Endothelial cell of umbilical vein (primary cell): Measurements from ENCODE around the gene HDGFL2. TPM values are rescaled to one million over a fixed set of nuclear protein-coding genes. Genes with fewer than 3 reads are reported as not detected.

ENCODE experiments used
- BruUV-seq: library from RNA; stranded (reverse); fragments of 400-500 nt; replicated peaks from 2 replicates; lab custom pipeline; 2021; lab: Mats Ljungman, UMichigan
- CTCF ChIA-PET: fragments of 300-600, 350-600 bp; sonication (Branson Sonifier 250); formaldehyde crosslinking; loops from one replicate; lab custom pipeline; 2021; ENCODE audit warnings: antibody characterized with exemption, inconsistent platforms; lab: Charles Lee
- POLR2A ChIA-PET: fragments of 300-600, 350-600 bp; sonication (Branson Sonifier 250); formaldehyde crosslinking; loops from one replicate; lab custom pipeline; 2021; ENCODE audit warnings: antibody characterized with exemption, inconsistent platforms; lab: Charles Lee
- DNase-seq: peaks from one replicate; pipeline ENCODE4 v3.0.0-alpha.2; 2011; ENCODE audit warnings: low read depth, low spot score
- FAIRE-seq: peaks from 2 replicates; lab custom pipeline; 2011; peaks lifted over from hg19 to GRCh38; lab: Jason Lieb, UNC
- H2AFZ ChIP-seq: 2 replicates; pipeline ENCODE4 v1.6.0; 2012; ENCODE audit warnings: low read depth, low read length, control low read depth, inconsistent platforms
- H3K27ac ChIP-seq: 2 replicates; pipeline ENCODE4 v1.5.1; 2011; ENCODE audit warnings: low read depth, mild to moderate bottlenecking, control low read depth, low read length, moderate library complexity; ENCODE audit not compliant: insufficient read depth
- H3K27me3 ChIP-seq, 2 experiments: 2 replicates each; pipeline versions ENCODE4 v1.6.0 to v1.6.1; 2011; ENCODE audit warnings: low read length in 2 of 2, mixed read lengths in 1 of 2; ENCODE audit not compliant: control insufficient read depth in 2 of 2, insufficient read depth in 2 of 2
- H3K36me3 ChIP-seq, 2 experiments: 2 replicates in 1 of 2; 3 replicates in 1 of 2; pipeline ENCODE4 v1.5.1; 2011; ENCODE audit warnings: low read length in 2 of 2, mild to moderate bottlenecking in 1 of 2, moderate library complexity in 1 of 2; ENCODE audit not compliant: control insufficient read depth in 2 of 2, insufficient read depth in 2 of 2; ENCODE audit errors: extremely low read depth in 1 of 2
- H3K4me1 ChIP-seq: 3 replicates; pipeline ENCODE4 v1.5.1; 2011; ENCODE audit warnings: mild to moderate bottlenecking, low read length; ENCODE audit not compliant: control insufficient read depth, insufficient read depth; ENCODE audit errors: extremely low read depth
- H3K4me2 ChIP-seq: 2 replicates; pipeline ENCODE4 v1.6.1; 2011; ENCODE audit warnings: low read length, control low read depth, mixed read lengths; ENCODE audit not compliant: insufficient read depth
- H3K4me3 ChIP-seq, 3 experiments: fragments of 200-600 bp in 1 of 3; sonication (generic), shearing (Covaris generic) in 1 of 3; replicated peaks in 1 of 3; 2 replicates each; pipeline ENCODE4 v1.5.1; 2011 to 2016; ENCODE audit warnings: control low read depth in 3 of 3, low read length in 3 of 3, mild to moderate bottlenecking in 2 of 3, inconsistent platforms in 1 of 3, low read depth in 1 of 3, moderate library complexity in 1 of 3; ENCODE audit not compliant: insufficient read depth in 1 of 3
- H3K79me2 ChIP-seq: 2 replicates; pipeline ENCODE4 v1.6.0; 2012; ENCODE audit warnings: low read length, inconsistent platforms; ENCODE audit not compliant: control insufficient read depth, insufficient read depth
- H3K9ac ChIP-seq: replicated peaks from 2 replicates; pipeline ENCODE3; 2011; ENCODE audit warnings: low read length, control low read depth; ENCODE audit not compliant: insufficient read depth; ENCODE audit errors: extremely low read depth
- H3K9me1 ChIP-seq: replicated peaks from 3 replicates; pipeline ENCODE4 v1.6.0; 2011; ENCODE audit warnings: mild to moderate bottlenecking, low read length; ENCODE audit not compliant: control insufficient read depth, insufficient read depth; ENCODE audit errors: extremely low read depth
- H3K9me3 ChIP-seq: replicated peaks from 2 replicates; pipeline ENCODE4 v1.5.1; 2012; ENCODE audit warnings: low read length, inconsistent platforms; ENCODE audit not compliant: control insufficient read depth, insufficient read depth
- H4K20me1 ChIP-seq: replicated peaks from 2 replicates; pipeline ENCODE3; 2011; ENCODE audit warnings: mild to moderate bottlenecking, low read length; ENCODE audit not compliant: control insufficient read depth, insufficient read depth; ENCODE audit errors: extremely low read depth
- FOS ChIP-seq: IDR thresholded peaks from 2 replicates; pipeline ENCODE4 v1.6.1; 2011; ENCODE audit warnings: mild to moderate bottlenecking, low read length, moderate library complexity, borderline replicate concordance; ENCODE audit not compliant: insufficient read depth
- JUN ChIP-seq: IDR thresholded peaks from 2 replicates; pipeline ENCODE4 v1.6.1; 2011; ENCODE audit warnings: borderline replicate concordance, low read depth; ENCODE audit not compliant: insufficient read length, insufficient read depth
- POLR2A ChIP-seq: IDR thresholded peaks from 2 replicates; pipeline ENCODE4 v1.6.1; 2012; ENCODE audit warnings: low read depth, mild to moderate bottlenecking, control low read depth, low read length
- POLR2AphosphoS5 ChIP-seq: IDR thresholded peaks from 2 replicates; pipeline ENCODE4 v1.6.1; 2012; ENCODE audit warnings: low read depth, mild to moderate bottlenecking, control low read depth, low read length, moderate library complexity; ENCODE audit not compliant: insufficient read depth
- dilution Hi-C: fragments of 300-500 bp; cut with MboI; formaldehyde crosslinking; loops from one replicate; pipeline ENCODE4 v1.15.0; 2019; ENCODE audit warnings: low sequenced_read_pairs; ENCODE audit not compliant: extremely low pct_ligation_motif_present
- intact Hi-C: fragments of 100-400 bp; cut with micrococcal nuclease; formaldehyde crosslinking; loops from one replicate; pipeline ENCODE4 v1.10.0; 2022
- polyA plus RNA-seq, 4 experiments: library from polyadenylated mRNA; depleted of rRNA in 3 of 4; stranded (reverse) in 3 of 4; unstranded in 1 of 4; fragments of >200 nt; gene quantifications; 2 replicates each; pipeline versions ENCODE4 v1.2.1 to v1.2.3, GENCODE V29; 2011 to 2012; ENCODE audit warnings: missing spikeins in 1 of 4
- total RNA-seq: library from RNA; stranded (reverse); gene quantifications from 2 replicates; pipeline ENCODE4 v1.2.3, GENCODE V29; 2021

The HDGFL2 gene
- total and polyA plus RNA-seq, 2 donors (not counting 3 experiments of a cell fraction or from before 2014, with no cell fraction given) = 39.1 to 79.6 TPM

- no TSS peak for BruUV-seq
- ChIA-PET POLR2A (interaction anchor here (0.5 to 1.6 kb wide), 4 partner anchors 16 to 213 kb away, joined by 4 to 11 read pairs (median 5); partner anchors contain the start of gene HDGFL2), CTCF (interaction anchor here (0.7 to 2.9 kb wide), 14 partner anchors 9 to 188 kb away, joined by 3 to 15 read pairs (median 5); partner anchors contain the start of genes CHAF1A and SH3GL1)
- DNase-seq (no peak), FAIRE-seq (no peak)
- no peaks in the 10 kb centered on the region for H3K9me3 ChIP-seq
- peaks cover 14% of the 10 kb centered on the region for H3K4me1 ChIP-seq
- H3K4me3 ChIP-seq = peak overlapping the region; percentile 62 to 72 (median 69)
- H3K9ac ChIP-seq = peak overlapping the region; percentile 64
- H3K9me1 ChIP-seq = no peaks in the 10 kb centered on the region
- TF ChIP-seq JUN = no peak
- TF ChIP-seq POLR2A = peak; percentile 45
- peak overlapping the region; percentile 43 for H3K27ac ChIP-seq
- H3K36me3 ChIP-seq = peaks cover 5 to 19% of the 10 kb centered on the region in 2 experiments
- no peaks in the 10 kb centered on the region for H3K27me3 ChIP-seq
- H4K20me1 ChIP-seq = no peaks in the 10 kb centered on the region
- intact Hi-C loops = no loop called here
- H3K79me2 ChIP-seq = peaks cover 22% of the 10 kb centered on the region
- H2AFZ ChIP-seq = no peak overlapping the region
- peak overlapping the region; percentile 95 for H3K4me2 ChIP-seq
- dilution Hi-C loops = no loop called here
Measured at GRCh38 chr19:4455719-4456475, 16.2 kb upstream of the HDGFL2 start.

GRCh38 chr19:4456476-4456842 lies 15.6 kb upstream of the HDGFL2 start:
- BruUV-seq = no TSS peak
- Histone ChIP-seq H3K9me1 (no peaks in the 10 kb centered on the region), H3K4me2 (peak overlapping the region; percentile 95), H4K20me1 (no peaks in the 10 kb centered on the region), H3K9ac (peak overlapping the region; percentile 64), H3K79me2 (peaks cover 22% of the 10 kb centered on the region), H3K36me3 (peaks cover 5 to 16% of the 10 kb centered on the region in 2 experiments), H3K27me3 (no peaks in the 10 kb centered on the region), H3K27ac (peak overlapping the region; percentile 43), H3K4me1 (peaks cover 14% of the 10 kb centered on the region), H3K4me3 (peak overlapping the region; percentile 62 to 72 (median 69)), H3K9me3 (no peaks in the 10 kb centered on the region), H2AFZ (peak overlapping the region; percentile 3)
- intact Hi-C loops = no loop called here
- TF ChIP-seq FOS (no peak), POLR2AphosphoS5 (peak; percentile 29)
- dilution Hi-C loops = no loop called here
- ChIA-PET CTCF (interaction anchor here (0.9 to 2.9 kb wide), 13 partner anchors 10 to 189 kb away, joined by 3 to 15 read pairs (median 5); partner anchors contain the start of genes CHAF1A and SH3GL1), POLR2A (interaction anchor here (0.5 to 1.6 kb wide), 4 partner anchors 15 to 213 kb away, joined by 4 to 11 read pairs (median 5); partner anchors contain the start of gene HDGFL2)
- FAIRE-seq (peak; percentile 73), DNase-seq (peak; percentile 63)
